Activated CD4-positive, alpha-beta memory T cell treated with anti-CD3 and anti-CD28 coated beads, Interleukin-2, amount 10 ng/mL, durations not matched to agents 7 days and 5 days (primary cell): ENCODE data around the gene PBX1. TPM values are rescaled to one million over a fixed set of nuclear protein-coding genes. Genes with fewer than 3 reads are reported as not detected.

Experiments used
- CTCF ChIA-PET: fragments of 350-600 bp; sonication (Branson Sonifier 250); formaldehyde crosslinking; loops from one replicate; lab custom pipeline; 2021; ENCODE audit warnings: antibody characterized with exemption, inconsistent platforms; lab: Charles Lee
- POLR2A ChIA-PET: fragments of 350-600 bp; sonication (Branson Sonifier 250); formaldehyde crosslinking; loops from one replicate; lab custom pipeline; 2021; ENCODE audit warnings: antibody characterized with exemption; lab: Charles Lee
- DNase-seq: peaks from one replicate; pipeline ENCODE4 v3.0.0-alpha.2; 2020
- H3K27ac Mint-ChIP-seq: one replicate; pipeline ENCODE4 v1.8.0; 2021; ENCODE audit warnings: mild to moderate bottlenecking, mixed read lengths
- H3K27me3 Mint-ChIP-seq: one replicate; pipeline ENCODE4 v1.8.0; 2021; ENCODE audit warnings: mixed read lengths
- H3K36me3 Mint-ChIP-seq: one replicate; pipeline ENCODE4 v1.8.0; 2021; ENCODE audit warnings: low read depth, mixed read lengths
- H3K4me1 Mint-ChIP-seq: one replicate; pipeline ENCODE4 v1.8.0; 2021; ENCODE audit warnings: mixed read lengths
- H3K4me3 Mint-ChIP-seq: one replicate; pipeline ENCODE4 v1.8.0; 2021; ENCODE audit warnings: mild to moderate bottlenecking, mixed read lengths
- H3K9me3 Mint-ChIP-seq: one replicate; pipeline ENCODE4 v1.8.0; 2021; ENCODE audit warnings: mixed read lengths
- total RNA-seq, 2 experiments: library from RNA; stranded (reverse); gene quantifications; one replicate each; pipeline ENCODE4 v1.2.3, GENCODE V29; 2021

PBX1 gene
- total RNA-seq, 2 experiments from 2014 or later = 0.18 to 0.23 TPM

DNA sequence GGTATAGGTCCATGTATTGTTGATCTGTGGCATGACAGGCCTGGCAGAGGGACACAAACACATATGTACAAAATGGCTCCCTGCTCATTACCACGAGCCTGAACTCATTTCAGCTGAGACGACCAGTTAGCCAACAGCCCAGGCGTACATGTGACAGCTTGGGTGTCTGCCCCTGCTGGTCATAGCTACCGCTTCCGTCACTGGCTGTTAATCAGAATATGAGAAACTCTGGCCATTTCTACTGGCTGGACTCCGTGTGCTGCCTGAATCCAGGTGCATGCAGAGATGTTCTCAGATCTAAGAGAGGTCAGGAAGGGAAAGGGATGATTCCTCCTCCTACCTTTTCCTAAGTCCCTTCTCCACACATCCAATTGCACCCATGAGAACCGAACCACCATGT, 144.5 kb downstream of the PBX1 start:
- Mint-ChIP-seq H3K9me3 (peaks cover 2% of the 10 kb centered on the region), H3K27me3 (no peaks in the 10 kb centered on the region), H3K36me3 (no peaks in the 10 kb centered on the region), H3K4me3 (no peak overlapping the region), H3K4me1 (no peaks in the 10 kb centered on the region), H3K27ac (no peak overlapping the region)
- ChIA-PET POLR2A (no interaction called here), CTCF (no interaction called here)
- no peak for DNase-seq

DNA sequence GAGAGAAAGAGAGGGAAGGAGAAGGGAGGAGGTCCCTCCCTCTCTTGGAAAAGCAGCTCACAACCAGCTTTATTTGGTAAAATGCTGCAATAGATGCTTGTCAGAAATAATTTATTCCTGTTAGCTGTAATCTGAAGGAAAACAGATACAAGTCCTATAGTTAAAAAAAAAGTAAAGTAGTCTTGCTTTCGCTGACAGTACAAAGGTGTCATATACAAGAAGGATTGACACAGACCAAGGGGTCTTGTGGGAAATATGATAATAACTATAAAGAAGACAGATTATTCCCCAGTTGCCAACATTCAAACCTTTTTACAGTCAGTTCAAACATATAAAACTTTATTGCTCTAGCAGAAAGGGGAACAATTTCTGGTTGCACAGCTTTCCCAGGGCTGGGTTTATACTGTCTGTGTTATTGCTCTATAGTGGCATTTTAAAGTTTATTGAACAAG, 145.0 kb downstream of the PBX1 start:
- ChIA-PET CTCF (no interaction called here), POLR2A (no interaction called here)
- no peak overlapping the region for H3K27ac Mint-ChIP-seq
- no peak for DNase-seq
- no peaks in the 10 kb centered on the region for H3K4me1 Mint-ChIP-seq
- H3K27me3 Mint-ChIP-seq = no peaks in the 10 kb centered on the region
- no peaks in the 10 kb centered on the region for H3K36me3 Mint-ChIP-seq
- H3K9me3 Mint-ChIP-seq = peaks cover 2% of the 10 kb centered on the region
- no peak overlapping the region for H3K4me3 Mint-ChIP-seq

DNA sequence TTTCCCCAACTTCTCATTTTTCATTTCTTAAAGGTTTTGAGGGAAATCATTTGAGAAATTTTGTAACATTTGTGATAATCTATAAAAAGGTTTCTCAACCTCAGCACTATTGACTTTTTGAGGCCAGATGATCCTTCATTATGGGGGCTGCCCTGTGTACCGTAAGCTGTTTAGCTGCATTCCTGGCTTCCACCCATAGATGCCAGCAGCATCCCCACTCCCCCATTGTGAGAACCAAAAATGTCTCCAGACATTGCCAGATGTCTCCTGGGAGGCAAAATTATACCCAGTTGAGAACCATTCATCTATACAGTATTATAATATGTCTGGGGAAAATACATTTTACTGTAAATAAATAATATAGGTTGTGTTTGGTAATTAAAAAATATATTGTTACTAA, 146.0 kb downstream of the PBX1 start:
- Mint-ChIP-seq H3K36me3 (no peaks in the 10 kb centered on the region), H3K27me3 (no peaks in the 10 kb centered on the region), H3K4me3 (no peak overlapping the region), H3K4me1 (no peaks in the 10 kb centered on the region), H3K9me3 (peaks cover 1% of the 10 kb centered on the region), H3K27ac (no peak overlapping the region)
- no peak for DNase-seq
- CTCF ChIA-PET = no interaction called here
- POLR2A ChIA-PET = no interaction called here

DNA sequence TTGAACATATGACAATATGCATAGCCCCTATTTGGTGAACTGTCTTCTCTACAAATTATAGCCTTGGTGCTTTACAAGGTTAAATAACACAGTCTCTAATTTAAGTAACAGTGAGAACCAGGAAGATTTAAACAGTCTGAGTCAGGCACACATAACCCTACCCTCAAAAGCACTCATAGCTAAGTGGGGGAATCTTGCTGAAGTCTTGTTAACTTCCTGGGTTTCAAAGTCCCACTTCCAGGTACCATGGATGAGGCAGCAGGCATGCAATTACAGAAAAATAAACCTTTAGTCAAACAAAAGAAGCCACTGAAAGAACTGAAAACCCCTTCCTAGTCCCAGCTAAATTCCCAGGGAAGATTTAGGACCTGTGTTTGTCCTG, 147.6 kb downstream of the PBX1 start:
- Mint-ChIP-seq H3K9me3 (peaks cover 3% of the 10 kb centered on the region), H3K4me1 (no peaks in the 10 kb centered on the region), H3K27ac (no peak overlapping the region), H3K36me3 (no peaks in the 10 kb centered on the region), H3K4me3 (no peak overlapping the region), H3K27me3 (no peaks in the 10 kb centered on the region)
- CTCF ChIA-PET = no interaction called here
- DNase-seq = no peak
- POLR2A ChIA-PET = no interaction called here

DNA sequence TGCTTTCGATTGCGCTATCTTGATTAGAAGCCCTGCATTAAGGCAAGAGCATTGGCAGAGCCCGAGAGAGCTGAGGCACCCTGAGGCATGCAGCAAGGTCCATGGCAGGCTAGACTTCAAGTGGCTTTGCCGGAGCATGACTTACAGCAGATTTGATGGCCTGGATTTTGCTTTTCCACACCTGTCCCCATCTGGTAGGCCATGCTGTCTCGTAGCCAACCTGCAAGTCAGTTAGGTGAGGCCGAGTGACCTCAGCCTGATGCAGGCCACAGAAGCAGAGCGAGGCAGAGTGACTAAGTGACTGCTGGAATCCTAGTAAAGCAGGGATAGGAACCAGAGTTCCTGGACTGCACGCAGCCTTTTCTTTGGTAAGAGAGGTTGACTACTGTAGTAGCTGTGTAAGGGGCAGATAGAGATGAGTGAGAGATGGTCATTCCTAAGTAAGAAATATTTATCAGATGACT, 148.9 kb downstream of the PBX1 start:
- H3K4me1 Mint-ChIP-seq = no peaks in the 10 kb centered on the region
- H3K36me3 Mint-ChIP-seq = no peaks in the 10 kb centered on the region
- H3K9me3 Mint-ChIP-seq = peaks cover 3% of the 10 kb centered on the region
- CTCF ChIA-PET = no interaction called here
- no peaks in the 10 kb centered on the region for H3K27me3 Mint-ChIP-seq
- H3K27ac Mint-ChIP-seq = no peak overlapping the region
- no peak for DNase-seq
- no peak overlapping the region for H3K4me3 Mint-ChIP-seq
- POLR2A ChIA-PET = no interaction called here

DNA sequence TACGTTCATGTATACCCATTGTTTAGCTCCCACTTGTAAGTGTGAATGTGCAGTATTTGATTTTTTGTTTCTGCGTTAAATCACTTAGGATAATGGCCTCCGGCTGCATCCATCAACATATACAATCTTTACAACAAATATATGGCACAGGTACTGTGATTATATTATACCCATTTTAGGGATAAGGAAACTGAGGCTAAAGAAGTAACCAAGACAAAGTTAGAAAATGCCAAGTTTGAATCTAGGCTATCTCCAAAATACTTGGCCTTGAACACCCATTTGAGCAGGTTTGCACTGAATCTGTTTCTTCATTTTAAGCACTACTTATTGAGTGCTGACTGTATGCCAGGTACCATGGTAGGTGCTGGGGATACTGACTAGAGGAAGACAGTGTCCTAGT, 149.6 kb downstream of the PBX1 start:
- POLR2A ChIA-PET = no interaction called here
- CTCF ChIA-PET = no interaction called here
- peaks cover 3% of the 10 kb centered on the region for H3K9me3 Mint-ChIP-seq
- H3K4me1 Mint-ChIP-seq = no peaks in the 10 kb centered on the region
- H3K27me3 Mint-ChIP-seq = no peaks in the 10 kb centered on the region
- no peak for DNase-seq
- H3K27ac Mint-ChIP-seq = no peak overlapping the region
- no peaks in the 10 kb centered on the region for H3K36me3 Mint-ChIP-seq
- H3K4me3 Mint-ChIP-seq = no peak overlapping the region

DNA sequence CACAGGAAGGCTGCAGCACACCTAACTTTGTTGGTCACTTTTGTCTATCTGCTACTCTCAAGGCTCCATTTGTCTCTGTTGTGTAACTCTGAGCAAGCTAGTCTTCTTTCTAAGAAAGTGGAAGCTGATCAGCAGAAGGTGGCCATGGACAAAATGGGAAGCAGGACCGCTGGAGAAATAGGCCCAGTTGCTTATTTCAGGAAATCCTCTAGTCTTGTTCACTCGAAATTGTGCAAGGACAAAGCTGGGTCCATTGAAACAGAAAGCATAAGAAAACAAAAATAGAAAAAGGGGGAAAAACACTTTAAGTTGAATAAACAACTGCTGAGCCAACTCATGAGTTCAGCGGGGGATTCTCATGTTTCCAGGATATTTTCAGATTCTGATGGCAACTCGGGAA, 150.1 kb downstream of the PBX1 start:
- Mint-ChIP-seq H3K27ac (no peak overlapping the region), H3K36me3 (no peaks in the 10 kb centered on the region), H3K9me3 (peaks cover 3% of the 10 kb centered on the region), H3K4me1 (no peaks in the 10 kb centered on the region), H3K4me3 (no peak overlapping the region), H3K27me3 (no peaks in the 10 kb centered on the region)
- ChIA-PET CTCF (no interaction called here), POLR2A (no interaction called here)
- no peak for DNase-seq

DNA sequence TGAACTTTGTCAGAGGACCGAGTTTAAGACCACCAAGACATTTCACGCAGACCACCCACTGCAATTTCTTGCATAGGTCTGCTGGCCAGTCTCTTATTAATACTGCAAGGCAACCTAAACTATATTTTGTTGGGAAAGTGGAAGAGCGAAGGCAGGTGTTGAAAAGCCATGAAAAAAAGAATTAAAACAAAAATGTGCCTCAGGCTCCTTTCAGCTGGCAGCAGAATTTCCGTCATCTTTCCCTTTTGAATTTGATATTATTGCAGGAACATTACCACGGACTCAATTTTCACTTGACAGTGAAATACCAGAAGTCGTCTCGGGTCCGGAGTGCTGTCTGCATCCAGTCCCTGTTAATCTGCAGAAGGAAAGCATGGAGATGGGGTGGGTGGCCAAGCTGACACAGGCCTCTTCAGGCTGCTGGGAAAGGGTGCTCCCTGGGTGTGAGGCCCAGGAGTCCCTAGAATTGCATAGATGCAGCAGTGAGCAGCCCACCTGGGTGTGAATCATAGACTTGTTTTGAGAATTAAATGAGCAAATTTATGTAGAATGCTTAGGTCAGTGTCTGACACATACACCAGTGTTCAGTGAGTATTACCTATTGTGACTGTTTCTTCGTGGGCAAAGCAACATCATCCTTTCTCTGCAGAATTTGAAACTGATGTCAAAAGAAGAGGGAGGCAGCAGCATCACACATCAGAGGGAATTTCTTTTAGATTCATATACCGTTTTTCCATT, 150.7 kb downstream of the PBX1 start:
- H3K27me3 Mint-ChIP-seq = no peaks in the 10 kb centered on the region
- ChIA-PET POLR2A (no interaction called here), CTCF (no interaction called here)
- H3K36me3 Mint-ChIP-seq = no peaks in the 10 kb centered on the region
- no peak overlapping the region for H3K27ac Mint-ChIP-seq
- no peak for DNase-seq
- H3K4me3 Mint-ChIP-seq = no peak overlapping the region
- no peaks in the 10 kb centered on the region for H3K4me1 Mint-ChIP-seq
- H3K9me3 Mint-ChIP-seq = peaks cover 3% of the 10 kb centered on the region

DNA sequence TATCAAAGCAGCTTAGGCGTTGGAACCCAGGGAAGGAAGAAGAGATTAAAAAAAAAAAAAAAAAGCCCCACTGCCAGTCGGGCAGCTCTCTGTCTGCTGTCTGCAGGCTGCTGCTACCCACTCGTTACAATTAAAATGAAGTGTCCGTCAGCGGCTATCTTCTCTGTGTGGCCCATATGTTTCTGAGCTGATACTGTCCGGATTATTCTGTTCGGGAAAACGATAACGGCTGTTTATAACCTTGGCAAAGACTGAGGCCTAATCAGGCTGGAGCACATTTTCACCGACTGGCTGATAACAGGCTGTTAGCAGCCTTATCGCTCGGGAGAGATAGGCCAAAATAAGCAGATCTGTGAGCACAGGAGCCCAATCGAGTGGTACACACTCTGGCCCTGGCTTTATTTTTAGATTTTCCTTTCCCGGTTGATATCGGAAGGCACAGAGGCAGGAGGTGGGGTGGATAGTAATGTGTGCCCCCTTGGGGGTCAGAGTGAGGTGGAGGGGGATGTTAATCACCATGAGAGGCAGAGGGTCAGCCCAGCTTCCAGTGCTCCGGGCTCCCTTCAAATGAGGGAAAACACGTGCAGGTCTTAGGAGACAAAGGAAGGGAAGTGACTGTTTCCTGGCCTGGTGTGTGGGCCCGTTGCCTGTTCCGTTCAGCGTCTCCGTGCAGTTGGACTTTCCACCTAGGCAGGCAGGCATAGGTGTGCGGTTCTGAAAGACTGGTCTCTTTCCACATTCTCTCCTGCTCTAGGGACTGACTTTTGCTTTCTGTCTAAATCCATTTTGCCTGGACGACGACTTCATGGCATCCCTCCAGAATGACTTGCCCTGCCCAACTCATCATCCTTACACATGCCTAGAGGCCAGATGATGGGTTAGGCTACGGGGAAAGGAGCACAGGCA, 153.4 kb downstream of the PBX1 start:
- H3K36me3 Mint-ChIP-seq = no peaks in the 10 kb centered on the region
- DNase-seq = no peak
- peaks cover 3% of the 10 kb centered on the region for H3K9me3 Mint-ChIP-seq
- ChIA-PET POLR2A (no interaction called here), CTCF (no interaction called here)
- H3K4me3 Mint-ChIP-seq = no peak overlapping the region
- no peaks in the 10 kb centered on the region for H3K27me3 Mint-ChIP-seq
- peaks cover 5% of the 10 kb centered on the region for H3K4me1 Mint-ChIP-seq
- H3K27ac Mint-ChIP-seq = no peak overlapping the region

DNA sequence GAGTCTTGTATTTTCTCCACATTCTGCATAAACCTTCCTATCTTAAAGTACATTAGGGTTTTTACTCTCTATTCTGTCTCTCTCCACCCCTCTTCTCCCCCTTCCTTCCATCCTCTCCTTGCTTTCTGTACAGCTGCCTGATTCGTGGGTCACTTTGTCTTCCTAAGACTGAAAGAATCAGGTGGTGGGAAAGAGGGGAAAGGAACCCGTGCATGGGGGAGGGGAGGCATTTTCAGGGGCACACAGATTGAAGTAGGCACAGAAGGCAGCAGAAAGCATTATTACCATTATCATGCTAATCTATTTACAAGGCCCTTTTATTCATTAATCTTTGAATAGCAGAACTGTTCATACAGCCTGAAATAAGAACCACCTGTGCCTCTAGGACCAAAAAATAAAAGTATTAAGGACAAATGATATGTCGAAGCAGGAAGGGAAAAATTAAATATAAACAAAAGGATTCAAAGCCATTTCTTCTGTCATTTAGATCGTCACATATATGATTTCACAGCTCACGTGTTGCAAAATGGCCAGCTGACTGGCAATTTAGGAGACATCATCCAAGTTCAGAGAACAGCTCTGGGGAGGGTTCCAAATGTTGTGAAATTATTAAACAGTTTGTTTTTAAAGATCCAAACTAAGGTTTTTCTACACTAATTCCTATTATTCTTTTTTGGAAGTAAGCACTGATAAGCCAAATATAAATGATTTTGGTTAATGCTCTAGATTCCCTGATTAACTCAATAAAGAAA, 154.6 kb downstream of the PBX1 start:
- ChIA-PET POLR2A (no interaction called here), CTCF (no interaction called here)
- Mint-ChIP-seq H3K27ac (no peak overlapping the region), H3K27me3 (no peaks in the 10 kb centered on the region), H3K4me1 (peaks cover 5% of the 10 kb centered on the region), H3K4me3 (no peak overlapping the region), H3K36me3 (no peaks in the 10 kb centered on the region), H3K9me3 (peaks cover 3% of the 10 kb centered on the region)
- DNase-seq = no peak

DNA sequence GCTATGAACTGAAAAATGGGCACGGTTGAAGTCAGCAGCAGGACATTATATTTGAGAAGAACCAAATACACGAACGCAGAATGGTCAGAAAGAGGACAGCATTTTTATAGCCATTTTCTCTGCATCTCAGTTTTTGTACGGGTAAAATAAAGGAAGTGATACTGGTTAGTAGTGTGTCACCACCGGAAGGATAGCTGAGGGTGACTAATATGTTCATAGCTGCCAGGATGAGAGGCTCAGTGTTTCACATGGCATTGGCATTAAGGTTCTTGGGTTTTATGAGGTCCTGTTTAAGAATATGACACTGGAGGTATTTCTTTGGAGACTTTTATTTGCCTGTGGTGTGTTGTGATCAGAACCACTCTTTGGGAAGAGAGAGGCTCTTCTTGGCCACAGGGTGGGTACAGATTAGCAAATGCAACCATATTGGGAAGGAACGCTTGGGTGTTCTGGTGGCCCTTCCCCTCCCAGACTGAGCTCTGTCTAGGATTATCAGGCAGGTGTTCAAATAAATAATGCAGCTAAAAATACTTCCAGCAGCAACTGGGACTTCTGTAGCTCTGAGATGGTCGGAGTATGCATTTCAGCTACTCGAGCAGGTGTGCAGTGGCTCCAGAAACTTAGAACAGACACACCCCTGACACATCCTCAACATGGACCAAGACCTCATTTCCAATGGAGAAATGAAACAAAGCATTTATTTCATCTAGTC, 158.2 kb downstream of the PBX1 start:
- H3K36me3 Mint-ChIP-seq = no peaks in the 10 kb centered on the region
- ChIA-PET POLR2A (no interaction called here), CTCF (no interaction called here)
- H3K27ac Mint-ChIP-seq = no peak overlapping the region
- no peaks in the 10 kb centered on the region for H3K9me3 Mint-ChIP-seq
- H3K27me3 Mint-ChIP-seq = no peaks in the 10 kb centered on the region
- no peak overlapping the region for H3K4me3 Mint-ChIP-seq
- no peak for DNase-seq
- H3K4me1 Mint-ChIP-seq = peaks cover 13% of the 10 kb centered on the region

DNA sequence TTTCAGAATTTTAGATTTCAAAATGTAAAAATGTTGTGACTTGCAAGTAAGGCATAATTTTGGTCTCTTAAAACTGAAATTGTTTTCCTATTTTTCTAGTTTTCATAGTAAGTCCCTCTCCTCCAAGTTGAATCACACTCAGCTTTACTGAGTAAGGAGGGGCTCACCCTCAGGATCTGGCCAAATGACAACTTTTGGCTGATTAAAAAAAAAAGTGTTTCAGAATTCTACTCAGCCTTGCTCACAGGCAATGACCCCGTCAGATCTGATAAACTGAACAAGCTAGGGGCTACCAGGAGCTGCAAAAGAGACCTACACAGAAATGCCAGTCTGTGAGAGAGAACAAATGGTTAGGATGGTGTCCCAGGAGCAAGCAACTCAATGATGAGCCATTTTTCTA, 159.8 kb downstream of the PBX1 start:
- POLR2A ChIA-PET = no interaction called here
- DNase-seq = no peak
- Mint-ChIP-seq H3K36me3 (no peaks in the 10 kb centered on the region), H3K4me1 (peaks cover 13% of the 10 kb centered on the region), H3K27me3 (no peaks in the 10 kb centered on the region), H3K9me3 (peaks cover 2% of the 10 kb centered on the region), H3K4me3 (no peak overlapping the region), H3K27ac (no peak overlapping the region)
- CTCF ChIA-PET = no interaction called here
